Fibroblast of lung (primary cell): ENCODE results near the gene LRRC10B.

ENCODE experiments used
- EZH2 ChIP-seq: IDR thresholded peaks from 2 replicates; pipeline ENCODE4 v1.5.1; 2012; ENCODE audit warnings: low read length, control low read depth, mild to moderate bottlenecking; ENCODE audit errors: missing control alignments
- TF ChIP-seq, protein P1 (sequence below), 2 donors: IDR thresholded peaks in 1 of 2; conservative IDR thresholded peaks in 1 of 2; 1 replicate in 1 of 2; 2 replicates in 1 of 2; pipeline ENCODE4 v1.5.1; 2011 to 2012; ENCODE audit warnings: low read length in 2 of 2, control low read depth in 1 of 2, inconsistent platforms in 1 of 2, low read depth in 1 of 2, mild to moderate bottlenecking in 1 of 2

DNA sequence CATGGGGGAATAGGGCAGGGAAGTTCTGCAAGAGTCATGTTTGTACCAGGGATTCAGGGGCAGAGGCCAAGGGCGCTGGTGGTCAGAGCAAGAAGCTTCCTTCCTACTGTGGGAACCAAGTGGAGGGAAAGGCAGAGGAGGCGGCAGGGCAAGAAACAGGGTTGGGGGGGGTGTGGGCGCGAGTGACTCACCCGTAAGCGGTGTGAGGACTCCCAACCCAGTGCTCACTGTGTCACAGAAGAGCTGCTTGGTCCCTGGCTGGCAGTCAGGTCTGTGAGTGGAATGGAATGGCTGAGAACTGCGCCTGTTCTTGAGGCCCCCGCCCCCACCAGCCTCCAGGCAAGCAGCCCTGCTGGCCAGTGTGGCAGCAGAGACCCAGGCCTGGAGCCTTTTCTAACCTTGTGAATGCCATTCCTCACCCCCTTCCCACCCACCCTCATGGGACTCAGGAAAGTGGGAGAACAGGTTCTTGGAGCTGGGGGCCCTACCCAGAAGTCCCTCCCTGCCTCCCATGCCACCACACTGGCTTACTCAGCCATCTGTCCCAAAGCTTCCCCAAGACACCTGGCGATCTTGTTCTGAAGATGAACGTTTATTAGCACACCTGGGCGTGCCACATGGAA, 4.7 kb downstream of the LRRC10B start:
- TF ChIP-seq, protein P1, sequence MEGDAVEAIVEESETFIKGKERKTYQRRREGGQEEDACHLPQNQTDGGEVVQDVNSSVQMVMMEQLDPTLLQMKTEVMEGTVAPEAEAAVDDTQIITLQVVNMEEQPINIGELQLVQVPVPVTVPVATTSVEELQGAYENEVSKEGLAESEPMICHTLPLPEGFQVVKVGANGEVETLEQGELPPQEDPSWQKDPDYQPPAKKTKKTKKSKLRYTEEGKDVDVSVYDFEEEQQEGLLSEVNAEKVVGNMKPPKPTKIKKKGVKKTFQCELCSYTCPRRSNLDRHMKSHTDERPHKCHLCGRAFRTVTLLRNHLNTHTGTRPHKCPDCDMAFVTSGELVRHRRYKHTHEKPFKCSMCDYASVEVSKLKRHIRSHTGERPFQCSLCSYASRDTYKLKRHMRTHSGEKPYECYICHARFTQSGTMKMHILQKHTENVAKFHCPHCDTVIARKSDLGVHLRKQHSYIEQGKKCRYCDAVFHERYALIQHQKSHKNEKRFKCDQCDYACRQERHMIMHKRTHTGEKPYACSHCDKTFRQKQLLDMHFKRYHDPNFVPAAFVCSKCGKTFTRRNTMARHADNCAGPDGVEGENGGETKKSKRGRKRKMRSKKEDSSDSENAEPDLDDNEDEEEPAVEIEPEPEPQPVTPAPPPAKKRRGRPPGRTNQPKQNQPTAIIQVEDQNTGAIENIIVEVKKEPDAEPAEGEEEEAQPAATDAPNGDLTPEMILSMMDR (conservative IDR thresholded peaks at IDR 0.05 in 1 of 2, IDR thresholded peaks at IDR 0.05 in 1 of 2; ENCODE audit: low read depth in 1 of 2, low read length in 2 of 2) = no peak
- no peak for TF ChIP-seq EZH2
